IPS DF 6.9 (cell line): ENCODE results near the gene ARL8B.
"Not testable (repeated sequence)": the region's sequence is repeated elsewhere in the genome, so short reads cannot be mapped to it uniquely, and the experiment has no call there.

ENCODE experiments used
- DNase-seq: peaks from one replicate; pipeline ENCODE4 v3.0.0-alpha.2; 2013; ENCODE audit warnings: low read depth, low spot score
- H3K27ac ChIP-seq: one replicate; pipeline ENCODE4 v1.5.1; 2013; ENCODE audit warnings: low read length, control low read depth
- H3K27me3 ChIP-seq: 2 replicates; pipeline ENCODE4 v1.6.1; 2013; ENCODE audit warnings: mild to moderate bottlenecking, low read length; ENCODE audit not compliant: control insufficient read depth, insufficient read depth
- H3K36me3 ChIP-seq: 2 replicates; pipeline ENCODE4 v1.6.1; 2013; ENCODE audit warnings: low read length; ENCODE audit not compliant: control insufficient read depth, insufficient read depth
- H3K4me1 ChIP-seq: 2 replicates; pipeline ENCODE4 v1.6.1; 2013; ENCODE audit warnings: low read length; ENCODE audit not compliant: control insufficient read depth, insufficient read depth
- H3K4me3 ChIP-seq: 2 replicates; pipeline ENCODE4 v1.5.1; 2013; ENCODE audit warnings: mild to moderate bottlenecking, low read length
- H3K9me3 ChIP-seq: 2 replicates; pipeline ENCODE4 v1.6.1; 2013; ENCODE audit warnings: low read length, inconsistent platforms; ENCODE audit not compliant: control insufficient read depth, insufficient read depth
- WGBS: extraction: QIAGEN DNeasy Blood & Tissue Kit; methylation state at CpG from one replicate; pipeline ENCODE4 v1.1.7; 2013; ENCODE audit warnings: mixed read lengths, missing lambda C conversion rate; ENCODE audit not compliant: insufficient read length, insufficient coverage; 5-methylcytosine and 5-hydroxymethylcytosine counted together

The ARL8B gene

DNA sequence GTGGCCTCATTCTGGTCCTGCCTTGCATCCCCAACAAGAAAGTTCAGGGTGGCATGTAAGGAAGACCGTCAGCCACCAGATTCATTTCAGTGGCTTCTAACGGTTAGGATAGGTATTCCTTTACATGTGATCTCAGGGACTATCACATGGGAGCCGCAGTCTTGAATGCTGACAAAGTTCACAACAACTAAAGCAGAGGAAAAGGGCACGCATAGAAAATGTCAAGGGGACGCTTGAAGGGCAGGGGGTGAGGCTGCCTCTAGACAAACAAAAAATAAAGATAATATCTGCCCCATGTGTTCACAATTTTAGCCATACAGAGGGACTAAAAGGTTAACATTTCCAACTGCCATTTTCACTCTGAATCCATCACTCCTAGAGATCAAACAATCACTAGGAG, 31.9 kb upstream of the ARL8B start:
- Histone ChIP-seq H3K4me3 (no peak overlapping the region), H3K9me3 (no peaks in the 10 kb centered on the region), H3K27ac (no peak overlapping the region), H3K36me3 (no peaks in the 10 kb centered on the region), H3K4me1 (no peaks in the 10 kb centered on the region), H3K27me3 (no peaks in the 10 kb centered on the region)
- DNase-seq: no peak
- WGBS: no CpG with 5 or more reads among the region's 5 CpGs

- no peak for DNase-seq
- H3K27ac ChIP-seq: no peak overlapping the region
- H3K9me3 ChIP-seq: no peaks in the 10 kb centered on the region
- H3K36me3 ChIP-seq: no peaks in the 10 kb centered on the region
- H3K4me1 ChIP-seq: no peaks in the 10 kb centered on the region
- no CpG with 5 or more reads among the region's 1 CpG for WGBS
- no peak overlapping the region for H3K4me3 ChIP-seq
- H3K27me3 ChIP-seq: no peaks in the 10 kb centered on the region
Measured at GRCh38 chr3:5092018-5092417, 30.1 kb upstream of the ARL8B start.

- no peaks in the 10 kb centered on the region for H3K4me1 ChIP-seq
- no peaks in the 10 kb centered on the region for H3K9me3 ChIP-seq
- H3K27ac ChIP-seq: no peak overlapping the region
- no peaks in the 10 kb centered on the region for H3K27me3 ChIP-seq
- WGBS: no CpG with 5 or more reads among the region's 2 CpGs
- DNase-seq: no peak
- no peaks in the 10 kb centered on the region for H3K36me3 ChIP-seq
- no peak overlapping the region for H3K4me3 ChIP-seq
Measured at GRCh38 chr3:5093731-5094130, 28.4 kb upstream of the ARL8B start.

DNA sequence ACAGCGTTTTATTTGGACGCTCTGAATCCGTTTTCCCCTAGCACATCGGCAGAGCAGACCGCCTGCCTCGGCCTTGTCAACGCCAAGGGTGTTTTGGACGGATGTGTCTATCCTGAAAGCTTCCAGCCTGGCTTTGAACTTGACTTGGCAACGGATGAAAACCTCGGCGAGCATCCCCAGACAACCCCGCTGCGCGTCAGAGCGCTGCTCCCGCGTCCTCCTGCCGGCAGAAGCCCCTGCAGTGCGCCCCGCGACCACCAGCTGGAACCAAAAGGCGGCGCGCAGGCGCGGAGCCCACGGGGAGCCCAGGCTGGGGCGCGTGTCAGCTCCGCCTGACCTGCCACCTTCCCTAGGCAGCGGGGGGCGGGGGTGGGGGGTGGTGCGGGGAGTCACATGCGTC, 26.2 kb upstream of the ARL8B start:
- peak; percentile 25 for DNase-seq
- Histone ChIP-seq H3K36me3 (no peaks in the 10 kb centered on the region), H3K9me3 (no peaks in the 10 kb centered on the region), H3K27ac (no peak overlapping the region), H3K4me3 (no peak overlapping the region; the same call in 1 of the 2 replicates), H3K27me3 (no peaks in the 10 kb centered on the region), H3K4me1 (no peaks in the 10 kb centered on the region)
- WGBS: no CpG with 5 or more reads among the region's 34 CpGs

GRCh38 chr3:5096336-5097008, 25.6 kb upstream of the ARL8B start:
- Histone ChIP-seq H3K9me3 (no peaks in the 10 kb centered on the region), H3K4me1 (no peaks in the 10 kb centered on the region), H3K36me3 (no peaks in the 10 kb centered on the region), H3K27me3 (no peaks in the 10 kb centered on the region), H3K4me3 (no peak overlapping the region), H3K27ac (no peak overlapping the region)
- WGBS: no CpG with 5 or more reads among the region's 11 CpGs
- no peak for DNase-seq

GRCh38 chr3:5098346-5098745, 23.7 kb upstream of the ARL8B start:
- DNase-seq: no peak
- WGBS: no CpG with 5 or more reads among the region's 4 CpGs
- H3K9me3 ChIP-seq: no peaks in the 10 kb centered on the region

DNA sequence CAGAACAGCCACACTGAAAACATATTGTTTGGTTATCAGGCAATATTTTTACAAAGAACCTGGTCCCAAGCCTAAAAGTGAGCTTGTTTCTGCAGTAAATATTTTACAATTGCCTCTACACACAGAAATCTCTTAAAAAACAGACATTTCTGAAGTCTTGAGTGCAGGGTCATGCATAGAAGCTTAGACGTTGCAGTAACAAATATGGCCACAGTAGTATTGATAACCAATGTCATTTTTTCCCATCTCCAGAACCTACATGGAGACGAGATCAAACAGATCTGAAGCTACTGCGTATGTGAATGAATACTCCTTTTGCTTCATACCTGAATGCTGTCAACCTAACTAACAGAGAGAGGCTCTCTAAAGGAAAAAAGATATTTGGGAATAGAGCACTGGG, 19.6 kb upstream of the ARL8B start:
- no peak overlapping the region for H3K4me3 ChIP-seq
- no peaks in the 10 kb centered on the region for H3K36me3 ChIP-seq
- H3K9me3 ChIP-seq: no peaks in the 10 kb centered on the region
- H3K27ac ChIP-seq: no peak overlapping the region
- DNase-seq: no peak
- WGBS: no CpG with 5 or more reads among the region's 3 CpGs
- H3K4me1 ChIP-seq: no peaks in the 10 kb centered on the region; the same call in 1 of the 2 replicates
- no peaks in the 10 kb centered on the region for H3K27me3 ChIP-seq

More at GRCh38 chr3:5098346-5098745, 23.7 kb upstream of the ARL8B start:
- no peak overlapping the region for H3K4me3 ChIP-seq
- no peak overlapping the region for H3K27ac ChIP-seq
- H3K27me3 ChIP-seq: no peaks in the 10 kb centered on the region
- no peaks in the 10 kb centered on the region for H3K4me1 ChIP-seq
- H3K36me3 ChIP-seq: no peaks in the 10 kb centered on the region

DNA sequence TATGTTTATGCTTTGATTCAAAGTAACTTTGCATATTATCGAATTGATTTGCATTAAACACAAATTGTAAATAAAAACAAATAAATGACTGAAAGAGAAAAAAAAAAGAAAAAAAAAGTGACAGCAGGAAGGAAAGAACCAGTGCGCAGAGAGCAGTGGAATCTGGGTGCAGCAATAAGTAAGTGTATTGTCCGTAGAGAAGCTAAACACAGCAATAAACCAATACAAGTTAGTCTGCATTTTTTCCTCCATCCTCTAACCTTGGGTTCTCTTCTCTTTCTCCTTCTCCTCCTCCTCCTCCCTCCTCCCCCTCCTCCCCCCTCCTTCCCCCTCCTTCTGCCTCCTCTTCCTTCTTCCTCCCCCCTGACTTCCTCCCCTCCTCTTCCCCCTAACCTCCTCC, 18.3 kb upstream of the ARL8B start:
- DNase-seq: no peak
- Histone ChIP-seq H3K9me3 (no peaks in the 10 kb centered on the region), H3K27ac (no peak overlapping the region), H3K4me3 (no peak overlapping the region), H3K4me1 (no peaks in the 10 kb centered on the region; the same call in 1 of the 2 replicates), H3K27me3 (no peaks in the 10 kb centered on the region), H3K36me3 (no peaks in the 10 kb centered on the region)
- no CpG with 5 or more reads among the region's 3 CpGs for WGBS

DNA sequence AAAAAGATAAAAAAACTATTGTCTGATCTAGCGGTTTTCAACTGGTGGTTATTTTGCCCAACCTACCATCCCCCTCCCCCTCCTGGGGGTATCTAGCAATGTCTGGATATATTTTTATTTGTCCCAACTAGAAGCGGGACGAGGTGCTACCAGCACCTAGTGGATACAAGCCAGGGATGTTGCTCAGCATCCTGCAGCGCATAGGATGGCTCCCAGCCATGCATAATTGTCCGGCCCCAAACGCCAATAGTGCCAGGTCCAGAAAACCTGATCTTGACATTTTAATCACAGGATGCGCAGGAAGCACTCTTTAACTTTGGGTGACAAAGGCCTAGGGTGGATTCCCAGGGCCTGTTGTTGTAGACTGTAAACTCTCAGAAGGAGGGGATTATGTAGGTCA, 17.0 kb upstream of the ARL8B start:
- no peaks in the 10 kb centered on the region for H3K36me3 ChIP-seq
- no CpG with 5 or more reads among the region's 7 CpGs for WGBS
- H3K4me1 ChIP-seq: no peaks in the 10 kb centered on the region; the same call in 1 of the 2 replicates
- H3K9me3 ChIP-seq: no peaks in the 10 kb centered on the region
- H3K4me3 ChIP-seq: no peak overlapping the region
- no peaks in the 10 kb centered on the region for H3K27me3 ChIP-seq
- no peak overlapping the region for H3K27ac ChIP-seq
- DNase-seq: no peak

DNA sequence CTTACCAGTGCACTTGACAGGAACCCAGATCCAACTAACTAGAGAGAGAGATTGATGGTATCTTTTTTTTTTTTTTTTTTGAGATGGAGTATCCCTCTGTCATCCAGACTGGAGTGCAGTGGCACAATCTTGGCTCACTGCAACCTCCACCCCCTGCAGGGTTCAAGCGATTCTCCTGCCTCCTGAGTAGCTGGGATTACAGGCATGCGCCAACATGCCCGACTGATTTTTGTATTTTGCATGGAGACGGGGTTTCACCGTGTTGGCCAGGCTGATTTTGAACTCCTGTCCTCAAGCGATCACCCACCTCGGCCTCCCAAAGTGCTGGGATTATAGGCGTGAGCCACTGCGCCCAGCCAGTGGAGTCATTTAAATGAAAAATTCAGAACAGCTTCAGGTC, 15.7 kb upstream of the ARL8B start:
- not testable (repeated sequence) for H3K4me1 ChIP-seq, H3K36me3 ChIP-seq, H3K9me3 ChIP-seq, H3K27me3 ChIP-seq, H3K4me3 ChIP-seq, DNase-seq, H3K27ac ChIP-seq
- WGBS: no CpG with 5 or more reads among the region's 9 CpGs

GRCh38 chr3:5106933-5107334, 15.2 kb upstream of the ARL8B start:
- not testable (repeated sequence) for H3K9me3 ChIP-seq, H3K4me1 ChIP-seq, H3K4me3 ChIP-seq, H3K27me3 ChIP-seq, H3K36me3 ChIP-seq, H3K27ac ChIP-seq, DNase-seq
- no CpG with 5 or more reads among the region's 2 CpGs for WGBS
